GM10266 (cell line): Measurements from ENCODE around the gene TTLL4.
A peak's percentile ranks its signal among the peaks of the same experiment; 100 is the strongest.

Experiments
- DNase-seq: peaks from one replicate; pipeline ENCODE4 v3.0.0; 2012; ENCODE audit errors: extremely low spot score
- CTCF ChIP-seq: IDR thresholded peaks from 2 replicates; pipeline ENCODE4 v1.5.1; 2012; ENCODE audit warnings: mild to moderate bottlenecking, low read depth; ENCODE audit not compliant: control insufficient read depth, insufficient read depth; ENCODE audit errors: missing control alignments

TTLL4 gene

DNA sequence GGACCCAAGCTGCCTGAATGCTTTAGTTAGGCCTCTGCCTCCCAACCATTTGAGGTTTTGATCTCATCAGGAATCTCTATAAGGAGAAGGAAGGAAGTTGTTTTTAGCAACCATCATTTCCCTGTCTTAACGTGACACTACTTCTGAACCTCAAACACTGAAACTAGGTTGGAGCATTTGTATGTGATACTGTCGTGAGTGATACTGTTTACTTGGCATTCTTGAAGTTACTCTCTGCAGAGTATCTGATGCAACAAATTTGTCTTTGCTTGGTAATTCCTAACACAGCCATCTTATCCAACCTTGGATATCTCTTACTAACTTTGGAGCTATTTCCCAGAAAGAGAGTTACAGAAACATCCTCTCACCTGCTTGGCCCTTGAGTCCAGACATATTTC, 22.1 kb downstream of the TTLL4 start:
- TF ChIP-seq CTCF: no peak
- DNase-seq: no peak

- TF ChIP-seq CTCF: no peak
- DNase-seq: peak; percentile 52
Measured at GRCh38 chr2:218733171-218734021, 22.8 kb downstream of the TTLL4 start.

DNA sequence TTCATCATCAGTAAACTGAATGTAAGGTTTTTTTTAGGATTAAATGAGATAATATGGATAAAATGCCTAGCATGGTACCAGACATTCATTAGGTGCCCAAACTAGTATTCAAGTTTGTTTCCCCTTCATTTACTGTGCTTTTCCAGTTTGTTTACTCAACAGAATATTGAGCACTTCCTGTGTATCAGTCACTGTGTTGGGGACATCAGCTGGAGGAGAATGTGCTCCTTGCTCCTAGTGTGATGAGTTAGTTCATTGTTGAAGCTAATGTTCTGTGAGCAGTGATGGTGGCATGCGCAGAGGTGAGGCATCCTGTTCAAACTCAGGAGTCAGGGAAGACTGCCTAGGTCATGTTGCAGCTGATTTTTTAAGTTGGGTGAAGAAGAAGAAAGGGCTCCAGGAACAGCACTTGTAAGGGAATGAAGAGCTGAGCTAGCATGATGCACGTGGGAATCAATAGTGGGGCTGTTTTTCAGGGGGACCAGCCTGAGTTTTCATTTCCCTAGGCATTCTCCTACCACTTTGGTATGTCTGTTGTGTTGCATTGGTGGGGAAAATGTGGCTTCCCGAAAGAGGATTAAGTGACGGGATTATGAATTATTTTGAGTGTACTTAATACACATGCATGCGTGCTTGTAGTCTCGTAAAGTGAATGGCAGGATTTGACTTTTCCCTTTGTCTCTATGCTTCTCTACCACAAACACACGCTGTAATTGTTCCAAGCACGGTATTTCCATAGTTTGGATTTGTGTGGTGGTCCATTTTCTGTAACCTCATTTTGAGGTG, 23.7 kb downstream of the TTLL4 start:
- TF ChIP-seq CTCF: no peak
- DNase-seq: no peak

GRCh38 chr2:218736531-218736930, 25.9 kb downstream of the TTLL4 start:
- no peak for DNase-seq
- no peak for TF ChIP-seq CTCF

- TF ChIP-seq CTCF: no peak
- peak; percentile 51 for DNase-seq
Measured at GRCh38 chr2:218743068-218743467, 32.4 kb downstream of the TTLL4 start.

DNA sequence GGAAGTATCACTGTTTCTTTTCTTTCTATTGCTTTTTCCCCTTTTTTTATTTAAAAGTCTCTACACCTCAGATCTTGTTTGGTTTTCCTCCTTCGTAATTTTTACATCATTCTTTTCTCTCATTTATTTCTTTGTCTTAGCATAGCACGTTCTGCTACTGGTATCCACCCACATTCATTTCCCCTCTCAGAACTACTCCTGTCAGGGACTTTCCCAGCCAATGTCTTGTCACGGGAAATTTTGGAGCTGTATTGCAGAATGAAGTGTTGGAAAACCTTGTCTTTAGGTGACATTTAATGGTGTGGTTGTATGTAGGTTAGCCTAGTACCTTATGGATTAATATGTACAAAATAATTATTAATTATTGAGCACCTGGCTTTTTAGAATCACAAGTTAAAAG, 34.0 kb downstream of the TTLL4 start:
- DNase-seq: peak; percentile 33

More for the DNA sequence above, 34.0 kb downstream of the TTLL4 start:
- TF ChIP-seq CTCF: no peak
